NCI-H128 (cell line): ENCODE results near the gene ATP5F1E.

ENCODE experiments used
- DNase-seq: peaks from one replicate; lab custom pipeline; 2025; ENCODE audit not compliant: unreplicated experiment; lab: John Stamatoyannopoulos, UW

Gene ATP5F1E

DNA sequence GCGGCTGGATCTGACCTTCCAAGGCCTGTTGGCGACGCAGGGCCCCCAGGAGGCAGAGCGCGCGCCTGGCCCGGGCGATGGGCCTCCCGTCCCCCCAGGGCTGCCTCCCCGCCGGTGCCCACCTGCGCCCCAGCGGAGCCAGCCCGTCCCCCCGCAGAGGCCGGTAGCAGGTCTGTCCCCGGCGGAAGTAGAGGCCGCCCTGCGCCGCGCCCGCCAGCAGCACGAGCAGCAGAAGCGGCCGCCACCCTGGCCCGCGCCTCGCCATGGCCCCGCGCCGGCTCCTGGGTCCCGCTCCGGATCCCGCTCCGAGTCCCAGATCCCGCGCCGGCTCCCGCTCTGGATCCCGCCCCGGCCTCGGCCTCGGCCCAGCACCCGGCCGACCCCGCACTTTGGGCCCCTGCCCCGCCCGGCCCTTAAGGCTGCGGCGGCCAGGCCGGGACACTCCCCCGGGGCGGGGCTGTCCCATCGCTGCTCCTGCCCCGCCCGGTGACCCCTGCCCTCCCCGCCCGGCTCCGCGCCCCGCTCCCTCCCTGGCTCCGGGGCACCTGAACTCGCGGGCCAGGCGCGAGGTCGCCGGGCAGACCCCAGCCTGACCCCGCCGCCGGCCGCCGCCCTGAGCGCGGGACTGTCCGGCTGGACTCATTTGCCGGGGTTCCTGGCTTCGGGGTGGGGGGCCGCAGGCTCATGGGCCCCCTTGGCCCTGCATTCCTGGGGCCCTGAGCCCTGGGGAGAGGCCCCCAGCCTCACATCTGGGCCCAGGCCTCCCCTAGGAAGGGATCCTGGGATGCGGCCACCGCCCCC is 25.1 kb downstream of the ATP5F1E start, which contains the start of gene CTSZ:
TSS of gene CTSZ (minus strand) at position 391 of the 801 bp plus-strand sequence. CDS start at position 265, 126 bp downstream.
- no peak for DNase-seq

DNA sequence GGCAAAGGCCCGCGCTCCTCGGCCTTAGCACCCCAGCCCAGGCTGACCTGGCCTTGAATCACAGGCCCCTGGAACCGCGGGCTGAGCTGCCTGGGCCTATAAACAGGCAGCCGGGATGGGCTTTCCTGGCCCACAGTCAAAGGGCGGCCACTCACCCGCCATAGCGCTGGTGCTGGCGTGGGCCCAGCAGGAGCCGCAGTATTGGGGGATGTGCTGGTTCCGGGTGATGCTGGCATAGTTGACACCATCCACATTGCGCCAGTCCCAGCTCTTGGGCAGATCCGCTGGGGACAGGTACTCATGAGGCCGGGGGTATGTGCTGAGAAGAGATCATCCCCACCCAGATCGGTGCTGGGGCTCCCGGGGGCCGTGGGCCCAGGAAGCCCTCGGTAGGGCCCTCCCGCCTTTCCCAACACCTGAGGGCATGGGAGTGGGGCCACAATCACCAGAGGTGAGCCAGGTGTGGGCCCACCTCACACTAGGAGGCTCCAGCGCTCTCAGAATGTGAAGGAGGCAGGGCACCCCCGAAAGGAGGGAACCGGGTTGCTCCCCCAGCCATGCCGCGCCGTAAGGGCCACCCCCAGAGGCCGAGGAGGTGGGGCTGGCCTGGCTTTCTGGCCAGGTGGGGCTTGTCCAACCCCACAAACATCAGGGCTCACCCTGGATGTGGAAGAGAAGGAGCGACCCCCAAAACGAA is 25.8 kb downstream of the ATP5F1E start:
- DNase-seq, result no peak

DNA sequence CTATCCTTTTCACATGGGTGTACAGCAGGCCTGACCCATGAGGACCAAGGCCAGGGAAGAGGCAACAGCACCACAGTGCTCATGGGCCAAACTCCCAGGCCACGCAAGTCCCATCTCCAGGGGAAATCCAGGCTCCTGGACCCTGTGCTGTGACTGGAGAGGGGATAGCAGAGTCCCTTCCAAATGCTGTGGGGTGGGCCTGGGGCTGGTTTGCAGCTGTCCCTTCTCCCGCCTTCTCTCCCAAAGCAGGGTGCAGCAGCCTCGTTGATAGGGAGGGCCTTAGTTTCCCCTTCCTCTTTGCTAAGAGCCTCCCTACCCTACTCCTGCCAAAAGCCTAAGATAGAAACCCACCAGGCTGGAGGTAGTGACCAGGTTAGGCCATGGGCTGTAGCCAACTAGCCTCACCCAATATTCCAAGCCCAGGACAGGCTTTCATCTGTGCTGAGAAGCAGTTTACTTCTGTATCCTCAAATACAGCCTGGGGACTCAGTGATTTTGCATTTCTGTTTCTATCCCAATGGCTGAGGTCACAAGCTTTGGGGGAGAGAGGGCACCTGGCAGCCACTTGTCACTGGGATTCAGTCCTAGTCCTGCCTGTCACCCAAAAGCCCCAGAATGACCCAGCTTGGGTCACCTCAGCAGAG is 26.5 kb downstream of the ATP5F1E start:
- DNase-seq, result no peak

DNA sequence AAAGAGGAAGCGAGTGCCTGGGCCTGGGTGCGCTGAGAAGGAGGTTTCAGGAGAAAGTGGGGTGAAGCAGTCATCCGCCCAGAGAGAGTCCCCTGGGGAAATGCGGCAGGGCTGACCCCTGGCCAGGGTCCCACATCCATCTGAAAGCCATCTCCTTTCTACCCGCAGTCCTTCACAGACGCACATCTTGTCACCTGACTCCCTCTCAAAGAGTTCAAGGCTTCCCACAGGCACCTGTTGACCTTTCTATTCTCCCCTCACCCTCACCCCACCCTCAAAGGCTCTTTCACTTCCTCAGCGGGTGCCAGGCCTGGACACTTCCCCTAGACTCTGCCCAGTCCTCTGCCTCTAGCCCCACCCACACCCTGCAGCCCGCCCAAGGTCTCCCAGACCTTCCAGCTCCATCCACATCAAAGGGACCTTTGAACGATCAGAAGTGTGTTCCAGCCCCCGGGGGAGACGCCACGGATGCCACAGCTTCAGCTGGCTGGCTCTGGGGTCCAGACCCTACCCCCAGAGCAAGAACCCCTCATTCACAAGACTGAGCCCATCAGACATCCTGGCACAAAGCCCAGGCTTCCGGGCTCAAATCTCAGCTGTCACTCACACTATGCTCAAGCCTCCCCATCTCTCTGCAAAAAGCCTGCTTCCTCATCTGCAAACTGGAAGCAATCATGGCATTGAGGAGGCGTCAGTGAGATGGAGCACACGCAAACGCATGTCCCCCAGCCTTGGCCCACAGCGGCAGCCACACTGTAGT is 27.2 kb downstream of the ATP5F1E start:
- DNase-seq, result no peak

DNA sequence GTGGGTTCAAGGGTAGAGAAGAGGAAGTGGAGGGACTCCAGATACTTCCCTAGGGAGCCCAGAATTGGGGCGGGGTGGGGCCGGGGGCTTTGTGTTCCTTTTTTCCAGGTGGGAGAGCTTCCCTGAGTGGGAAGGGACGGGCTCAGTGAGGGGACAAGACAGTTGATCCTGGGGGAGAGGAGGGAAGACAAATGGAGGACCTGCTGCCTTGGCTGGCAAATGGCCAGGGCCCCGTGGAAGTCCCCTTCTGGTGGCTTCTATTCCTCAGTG is 27.7 kb downstream of the ATP5F1E start:
- DNase-seq, result no peak

DNA sequence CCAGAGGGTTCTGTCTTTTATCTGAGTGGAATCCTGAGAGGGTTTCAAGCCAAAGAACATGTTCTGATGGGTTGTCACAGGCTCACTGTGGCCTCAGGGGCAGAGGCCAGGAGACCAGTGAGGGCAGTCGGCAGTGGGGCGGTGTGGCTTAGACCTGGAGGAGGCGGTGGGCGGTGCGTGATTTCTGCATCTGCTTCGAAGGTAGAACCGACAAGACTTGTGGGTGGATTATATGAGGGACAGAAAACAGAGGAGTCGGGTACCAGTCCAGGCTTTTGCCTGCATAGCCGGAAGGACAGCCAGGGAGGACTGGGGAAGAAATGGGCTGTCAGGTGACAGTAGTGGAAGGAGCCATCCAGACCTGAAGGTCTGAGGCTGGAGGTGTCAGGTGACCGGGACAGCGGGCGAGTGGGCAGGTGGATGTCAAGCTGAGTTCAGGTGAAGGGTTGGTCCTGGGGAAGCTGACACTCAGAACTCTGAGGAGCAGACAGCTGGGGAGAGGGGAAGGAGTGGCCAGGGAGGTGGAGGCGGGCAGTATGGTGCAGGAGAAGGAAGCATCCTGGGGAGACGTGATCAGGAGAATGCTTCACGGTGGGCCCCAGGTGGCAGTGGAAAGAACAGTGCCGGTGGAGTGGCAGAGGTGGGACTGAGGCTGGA is 28.2 kb downstream of the ATP5F1E start:
- no peak for DNase-seq

DNA sequence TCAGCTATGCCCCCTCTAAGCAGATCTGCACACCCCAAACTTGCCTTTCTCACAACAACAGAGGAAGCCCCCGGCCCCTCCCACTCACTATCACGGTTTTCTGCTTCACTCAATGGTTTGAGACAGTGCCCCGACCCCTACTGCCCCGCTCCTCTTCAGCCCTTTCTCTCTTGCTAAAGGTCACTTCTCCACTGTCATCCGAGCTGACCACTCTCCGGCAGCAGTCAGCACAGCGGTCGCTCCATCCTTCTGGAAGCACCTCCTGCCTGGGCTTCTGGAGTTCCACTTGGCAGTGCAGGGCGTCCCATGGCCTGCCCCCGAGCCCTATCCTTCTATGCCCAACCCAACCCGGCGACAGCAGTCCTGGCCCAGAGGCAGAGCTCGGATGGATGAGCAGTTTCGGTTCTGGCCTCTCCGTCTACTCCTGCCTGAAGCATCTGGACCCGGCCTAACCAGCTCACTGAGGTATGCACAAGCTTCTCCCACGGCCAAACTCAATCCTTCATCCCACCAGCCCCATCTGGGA is 29.2 kb downstream of the ATP5F1E start:
- DNase-seq, result no peak

DNA sequence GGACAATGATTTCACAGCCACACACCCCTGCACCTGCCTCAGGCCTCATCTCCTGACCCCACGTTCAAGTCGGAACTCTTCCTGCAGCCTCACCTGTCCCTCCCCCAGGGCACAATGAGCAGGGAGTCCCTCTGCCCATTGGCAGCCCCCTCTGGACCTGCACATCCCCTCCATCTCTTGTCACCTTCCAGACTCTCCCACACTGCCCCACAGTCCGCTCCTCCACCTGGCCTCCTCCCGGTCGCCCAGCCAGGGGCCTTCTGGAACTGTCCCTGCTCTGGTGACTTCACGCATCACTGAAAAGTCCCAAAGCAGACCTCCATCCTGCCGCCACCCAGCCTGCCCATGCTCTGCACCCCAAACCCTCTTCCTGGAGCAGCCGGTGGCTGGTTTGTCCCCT is 29.7 kb downstream of the ATP5F1E start:
- DNase-seq, result no peak

DNA sequence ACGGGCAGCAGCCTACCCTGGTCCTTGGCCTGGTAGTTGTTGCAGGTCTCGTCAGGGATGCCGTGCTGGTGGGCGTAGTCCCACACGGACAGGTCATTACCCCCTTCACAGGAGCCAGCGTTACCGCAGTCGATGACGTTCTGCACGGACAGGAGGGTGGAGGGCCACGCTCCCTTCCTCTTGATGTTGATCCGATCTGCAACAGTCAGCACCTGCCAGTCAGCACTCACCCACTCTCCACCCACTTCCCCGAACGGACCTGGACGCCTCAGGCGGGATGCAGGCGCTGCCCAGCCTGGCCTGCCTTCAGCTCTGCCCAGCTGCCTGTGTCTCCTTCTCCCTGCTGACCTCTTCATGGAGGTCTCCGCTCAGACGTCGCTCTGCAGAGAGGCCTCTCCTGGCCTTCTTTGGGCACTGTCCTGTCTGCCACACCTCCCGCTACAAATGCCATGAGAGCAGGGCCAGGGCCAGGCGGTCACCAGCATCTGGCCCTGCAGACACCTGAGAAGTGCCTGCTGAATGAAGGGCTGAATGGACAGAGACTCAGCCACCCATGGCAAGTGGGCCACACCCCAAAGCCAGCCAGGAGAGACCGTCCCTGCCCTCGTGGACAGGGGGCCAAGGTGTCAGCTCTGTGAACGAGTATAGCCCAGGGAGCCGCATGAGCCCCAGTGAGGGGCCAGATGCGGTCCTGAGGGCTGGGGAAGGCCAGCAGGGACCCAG is 30.5 kb downstream of the ATP5F1E start:
- DNase-seq, result no peak

DNA sequence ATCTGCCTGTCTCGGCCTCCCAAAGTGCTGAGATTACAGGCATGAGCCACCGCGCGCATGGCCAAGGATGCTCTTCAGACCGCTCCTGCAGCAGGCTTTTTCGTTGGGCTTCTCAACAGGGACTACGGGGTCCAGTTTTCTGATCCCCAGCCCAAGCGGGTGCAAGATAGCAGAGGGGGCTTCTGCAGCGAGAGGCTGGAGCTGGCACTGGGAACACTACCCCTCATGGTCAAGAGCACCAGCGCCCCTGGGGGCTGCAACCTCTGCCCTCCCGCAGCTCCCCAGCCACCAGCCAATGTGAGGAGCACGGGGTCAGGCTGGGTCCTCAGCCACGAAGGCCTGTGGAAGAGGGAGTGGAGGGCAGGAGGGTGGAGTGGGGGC is 31.1 kb downstream of the ATP5F1E start:
- DNase-seq, result no peak

DNA sequence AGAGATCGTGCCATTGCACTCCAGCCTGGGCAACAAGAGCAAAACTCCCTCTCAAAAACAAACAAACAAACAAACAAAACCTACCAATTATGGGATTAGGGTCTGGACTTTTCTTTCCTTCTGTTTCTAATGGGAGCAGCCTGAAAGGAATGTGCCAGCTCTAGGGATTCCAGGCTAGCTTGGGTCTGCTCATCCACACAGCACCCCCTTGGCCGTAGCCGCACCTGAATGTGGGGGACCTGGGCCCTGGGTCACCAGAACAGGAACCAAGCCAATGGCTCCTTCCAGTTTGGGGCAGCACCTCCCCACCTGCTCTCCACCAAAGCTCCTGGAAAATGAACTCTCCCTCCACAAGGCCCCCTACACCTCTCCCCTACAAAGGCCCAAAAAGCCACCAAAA is 31.8 kb downstream of the ATP5F1E start:
- no peak for DNase-seq

DNA sequence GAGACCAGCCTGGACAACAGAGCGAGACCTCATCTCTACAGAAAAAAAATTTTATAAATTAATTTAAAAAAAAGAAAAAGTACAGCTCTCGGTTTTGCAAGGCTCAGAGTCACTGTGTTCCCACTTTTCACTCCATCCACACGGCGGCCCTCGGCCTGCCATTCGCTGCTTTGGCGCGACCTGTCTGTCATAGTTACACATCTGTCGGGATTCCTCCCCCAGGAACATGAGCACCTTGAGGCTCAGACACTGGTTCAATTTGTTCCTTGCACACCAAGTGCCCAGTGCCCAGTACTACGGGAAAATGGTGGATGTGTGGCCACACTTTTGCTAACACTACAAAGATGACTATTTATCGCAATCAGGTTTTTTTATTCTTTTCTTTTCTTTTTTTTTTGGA is 33.5 kb downstream of the ATP5F1E start:
- DNase-seq, result no peak

DNA sequence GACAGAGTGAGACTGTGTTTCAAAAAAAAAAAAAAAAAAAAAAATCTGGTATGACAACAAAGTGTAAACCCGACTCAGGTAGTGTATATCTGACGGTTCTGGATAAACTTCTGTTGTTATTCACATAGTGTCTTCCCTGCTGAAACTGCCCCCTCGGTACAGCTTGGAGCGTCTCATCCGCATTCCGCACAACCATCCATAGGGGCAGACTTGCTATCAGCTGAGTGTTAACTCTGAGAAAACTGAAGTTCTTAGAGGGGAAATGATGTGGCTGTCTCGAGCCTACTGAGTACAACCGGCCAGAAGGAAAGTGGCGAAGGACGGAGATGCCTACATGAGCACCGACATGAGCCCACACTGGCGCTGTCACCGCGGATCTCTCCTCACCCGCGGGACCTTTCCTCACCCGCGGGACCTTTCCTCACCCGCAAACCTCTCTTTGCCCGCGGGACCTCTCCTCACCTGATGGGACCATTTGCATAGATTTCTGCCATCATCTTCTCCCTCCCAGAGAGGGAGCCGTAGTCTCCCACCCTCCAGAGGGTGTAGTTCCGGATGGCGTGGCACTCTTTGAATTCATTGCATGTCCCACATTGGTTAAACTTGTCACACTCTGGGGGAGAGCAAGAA is 34.9 kb downstream of the ATP5F1E start:
- no peak for DNase-seq

DNA sequence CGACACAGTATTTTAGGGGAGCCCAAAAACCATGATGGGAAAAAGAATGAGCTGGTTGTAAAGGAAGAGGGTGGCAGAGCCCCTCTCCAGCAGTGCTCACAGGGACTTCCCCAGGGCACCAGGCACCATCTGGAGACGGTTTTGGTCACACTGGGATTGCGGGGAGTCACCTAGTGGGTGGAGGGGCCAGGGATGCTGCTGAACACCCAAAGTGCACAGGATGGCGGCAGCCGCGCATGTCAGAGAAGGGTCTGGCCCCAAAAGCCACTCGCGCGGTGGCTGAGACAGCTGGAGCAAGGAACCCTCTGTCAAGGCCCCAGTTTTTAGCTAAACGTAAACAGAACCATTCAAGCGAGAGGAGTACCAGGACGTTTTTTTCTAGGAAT is 35.9 kb downstream of the ATP5F1E start:
- no peak for DNase-seq

DNA sequence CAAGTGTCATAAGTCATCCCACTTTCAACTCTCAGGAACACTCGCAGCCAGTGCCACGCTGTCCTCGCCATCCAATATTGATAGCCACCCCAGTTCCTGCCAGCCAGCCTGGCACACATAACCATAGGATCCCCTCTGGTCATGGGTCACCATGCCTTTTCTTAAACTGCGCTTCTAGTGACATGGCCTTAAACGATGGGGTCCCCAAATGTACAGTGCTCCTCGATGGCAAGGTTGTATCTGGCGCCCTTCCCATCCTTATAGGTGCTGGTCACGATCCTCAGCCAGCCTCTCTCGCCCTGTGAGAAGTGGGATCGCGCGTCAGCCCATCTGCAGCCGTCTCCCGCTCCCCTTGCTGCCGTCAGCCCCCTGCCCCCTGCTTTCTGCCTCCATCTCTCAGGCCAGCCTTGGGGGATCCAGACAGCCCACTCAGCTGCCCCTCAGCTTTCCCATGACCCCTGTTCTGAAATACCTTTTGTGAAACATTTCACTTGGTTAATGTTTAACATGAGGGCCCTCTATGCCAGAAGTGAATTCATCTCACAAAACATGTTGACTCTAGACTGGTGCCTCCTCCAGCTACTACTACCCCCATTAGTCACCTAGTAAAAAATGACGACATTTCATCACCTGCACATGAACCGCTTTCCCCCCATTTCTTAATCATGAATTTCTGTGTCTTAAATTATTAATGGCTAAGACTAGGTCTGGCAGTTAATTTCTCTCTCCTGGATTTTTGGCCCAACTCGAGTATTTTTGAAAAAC is 36.5 kb downstream of the ATP5F1E start:
- no peak for DNase-seq

DNA sequence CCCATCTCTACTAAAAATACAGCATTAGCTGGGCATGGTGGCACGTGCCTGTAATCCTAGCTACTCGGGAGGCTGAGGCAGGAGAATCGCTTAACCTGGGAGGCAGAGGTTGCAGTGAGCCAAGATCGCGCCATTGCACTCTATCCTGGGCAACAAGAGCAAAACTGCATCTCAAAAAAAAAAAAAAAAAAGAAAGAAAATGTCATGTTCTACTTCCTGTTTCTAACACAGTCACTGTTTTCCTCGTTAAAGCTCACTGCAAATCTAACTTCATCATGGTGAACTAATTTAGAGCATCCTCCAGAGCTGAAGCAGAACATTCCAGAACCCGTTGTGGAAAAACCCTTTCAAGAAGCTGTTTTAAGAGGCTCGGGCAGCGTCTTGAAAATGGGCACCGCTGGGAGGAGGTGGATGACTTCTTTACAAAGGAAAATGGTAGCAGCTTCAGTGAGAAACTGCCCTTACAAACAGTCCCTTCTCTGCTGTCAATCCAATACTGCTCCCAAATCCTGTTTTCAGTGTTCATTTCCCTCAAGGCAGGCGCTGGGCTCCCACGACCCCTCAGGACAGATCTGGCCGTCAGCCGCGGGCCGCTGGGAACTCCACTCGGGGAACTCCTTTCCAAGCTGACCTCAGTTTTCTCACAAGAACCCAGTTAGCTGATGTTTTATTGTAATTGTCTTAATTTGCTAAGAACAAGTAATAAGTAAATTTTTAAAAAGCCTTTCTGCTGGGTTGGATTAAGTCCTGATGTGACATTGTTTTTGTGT is 37.6 kb downstream of the ATP5F1E start:
- no peak for DNase-seq

DNA sequence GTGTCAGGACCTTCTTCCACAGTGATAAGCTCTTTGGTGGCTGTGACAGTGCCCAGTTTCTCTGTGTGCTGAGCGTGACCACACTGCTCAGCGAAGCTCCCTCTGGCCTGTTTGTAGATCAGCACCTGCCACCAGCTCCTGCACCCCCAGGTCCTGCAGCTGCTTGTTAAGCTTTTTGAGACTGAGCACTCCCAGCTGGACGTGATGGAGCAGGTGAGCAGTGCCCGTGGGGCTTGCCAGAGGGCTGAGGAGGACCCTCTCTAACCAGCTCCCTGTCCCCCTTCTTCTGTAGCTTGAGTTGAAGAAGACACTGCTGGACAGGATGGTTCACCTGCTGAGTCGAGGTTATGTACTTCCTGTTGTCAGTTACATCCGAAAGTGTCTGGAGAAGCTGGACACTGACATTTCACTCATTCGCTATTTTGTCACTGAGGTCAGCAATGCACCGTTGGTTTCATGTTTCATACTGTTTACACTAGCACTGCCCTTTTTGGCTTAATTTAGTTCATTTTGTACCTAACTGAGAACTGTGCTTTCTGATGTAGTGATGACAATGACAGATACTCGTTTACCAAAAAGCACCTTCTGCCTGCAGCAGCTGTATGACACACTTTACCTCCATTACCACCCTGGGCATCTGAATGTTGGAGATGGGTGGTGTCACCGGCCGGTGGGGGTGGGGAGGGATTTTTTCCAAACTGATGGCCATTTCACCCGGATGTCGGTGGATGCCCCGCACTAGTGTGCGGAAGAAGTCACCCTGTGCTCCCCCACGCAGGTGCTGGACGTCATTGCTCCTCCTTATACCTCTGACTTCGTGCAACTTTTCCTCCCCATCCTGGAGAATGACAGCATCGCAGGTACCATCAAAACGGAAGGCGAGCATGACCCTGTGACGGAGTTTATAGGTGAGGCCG is 38.5 kb downstream of the ATP5F1E start:
- DNase-seq, result no peak
